ENCODE results near the gene PMFBP1. TPM values are rescaled to one million over a fixed set of nuclear protein-coding genes. Genes with fewer than 3 reads are reported as not detected.

The PMFBP1 gene
- total and polyA plus RNA-seq, 4 donors = 0.66 to 2.5 (median 1.0) TPM; not detected in 1

DNA sequence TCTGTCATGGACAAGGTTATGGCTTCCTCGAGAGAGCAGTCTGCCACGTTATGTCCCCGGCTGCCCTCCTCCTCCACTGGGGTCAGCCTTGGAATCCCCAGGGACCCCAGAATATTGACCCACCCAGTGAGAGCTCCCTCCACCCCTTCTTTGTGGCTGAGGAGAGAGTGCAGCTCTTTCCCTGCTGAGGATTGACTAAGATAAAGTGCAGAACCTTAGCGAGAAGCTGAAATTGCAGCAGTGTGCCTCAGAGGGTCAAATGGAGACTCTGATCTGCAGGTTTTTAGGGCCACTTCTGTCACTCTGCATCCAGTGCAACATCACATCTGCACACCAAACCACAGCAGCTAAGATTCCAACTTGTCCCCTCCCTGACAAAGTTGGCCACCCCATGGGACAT is 25.6 kb upstream of the PMFBP1 start:
- Histone ChIP-seq H3K27ac (ENCODE audit: low read depth in 1 of 2, low read length in 2 of 2) (no peak overlapping the region), H3K4me3 (ENCODE audit: low read length in 2 of 2) (no peak overlapping the region), H3K4me1 (ENCODE audit: control insufficient read depth in 1 of 2, insufficient read depth in 2 of 2, low read length in 2 of 2) (no peaks in the 10 kb centered on the region), H3K9me3 (ENCODE audit: control insufficient read depth, low read length) (no peaks in the 10 kb centered on the region), H3K36me3 (ENCODE audit: control insufficient read depth in 1 of 2, insufficient read depth in 2 of 2, low read length in 1 of 2) (no peaks in the 10 kb centered on the region), H3K27me3 (ENCODE audit: control insufficient read depth in 1 of 2, insufficient read depth in 2 of 2, low read length in 1 of 2) (peaks cover 0 to 1% of the 10 kb centered on the region in 2 donors)
- DNase-seq (no peak), ATAC-seq (ENCODE audit: low FRiP score) (no peak)
- WGBS, 2 donors = 34 to 39% methylated on average over 4 of the region's 4 CpGs
- intact Hi-C loops (cut with DNase I) = no loop called here

DNA sequence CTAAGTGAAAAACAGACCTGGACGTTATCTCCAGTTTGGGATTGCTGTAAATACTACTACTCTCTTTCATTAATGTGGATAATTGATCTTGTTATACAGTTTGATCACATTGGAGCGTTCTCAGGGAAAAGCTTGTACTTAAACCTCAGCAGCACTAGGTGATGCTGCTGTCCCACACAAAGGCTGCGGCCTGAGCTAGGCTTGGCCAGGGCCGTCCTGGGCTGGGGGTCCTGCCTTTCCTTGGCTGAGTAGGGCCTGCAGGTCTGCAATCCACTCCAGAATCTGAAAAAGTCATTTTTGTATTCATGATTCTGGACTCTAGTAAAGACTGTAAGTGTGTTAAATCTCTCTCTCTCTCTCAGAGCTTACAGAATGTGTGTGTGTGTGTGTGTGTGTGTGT is 23.7 kb upstream of the PMFBP1 start:
- 70 to 71% methylated on average over 4 of the region's 4 CpGs for WGBS, 2 donors
- intact Hi-C loops (cut with DNase I) = no loop called here
- Histone ChIP-seq H3K27ac (ENCODE audit: low read depth in 1 of 2, low read length in 2 of 2) (no peak overlapping the region), H3K4me3 (ENCODE audit: low read length in 2 of 2) (no peak overlapping the region), H3K9me3 (ENCODE audit: control insufficient read depth, low read length) (no peaks in the 10 kb centered on the region), H3K27me3 (ENCODE audit: control insufficient read depth in 1 of 2, insufficient read depth in 2 of 2, low read length in 1 of 2) (peaks cover 0 to 1% of the 10 kb centered on the region in 2 donors), H3K36me3 (ENCODE audit: control insufficient read depth in 1 of 2, insufficient read depth in 2 of 2, low read length in 1 of 2) (no peaks in the 10 kb centered on the region), H3K4me1 (ENCODE audit: control insufficient read depth in 1 of 2, insufficient read depth in 2 of 2, low read length in 2 of 2) (no peaks in the 10 kb centered on the region)
- no peak for ATAC-seq (ENCODE audit: low FRiP score)
- no peak for DNase-seq

DNA sequence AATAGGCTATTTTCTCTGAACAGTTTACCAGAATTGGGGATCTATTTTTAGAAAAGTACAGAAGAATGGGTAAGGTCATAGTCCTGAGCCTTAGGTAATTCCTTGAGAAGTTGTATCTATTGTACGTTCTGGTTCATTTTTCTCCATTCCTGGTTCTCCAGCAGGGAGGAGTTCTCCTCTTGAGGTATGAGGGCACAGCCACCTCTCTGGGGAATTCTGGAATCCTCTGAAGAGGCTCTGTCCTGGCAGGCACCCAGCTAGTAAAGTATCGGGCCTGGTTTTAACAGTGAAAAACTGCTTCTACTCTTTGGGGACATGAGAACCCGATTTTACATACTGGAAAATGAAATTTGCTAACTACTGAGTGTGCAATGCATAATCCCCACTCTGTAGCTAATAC is 19.6 kb upstream of the PMFBP1 start:
- Histone ChIP-seq H3K4me3 (ENCODE audit: low read length in 2 of 2) (no peak overlapping the region), H3K36me3 (ENCODE audit: control insufficient read depth in 1 of 2, insufficient read depth in 2 of 2, low read length in 1 of 2) (no peaks in the 10 kb centered on the region), H3K4me1 (ENCODE audit: control insufficient read depth in 1 of 2, insufficient read depth in 2 of 2, low read length in 2 of 2) (no peaks in the 10 kb centered on the region), H3K9me3 (ENCODE audit: control insufficient read depth, low read length) (peaks cover 2% of the 10 kb centered on the region), H3K27ac (ENCODE audit: low read depth in 1 of 2, low read length in 2 of 2) (no peak overlapping the region), H3K27me3 (ENCODE audit: control insufficient read depth in 1 of 2, insufficient read depth in 2 of 2, low read length in 1 of 2) (no peaks in the 10 kb centered on the region)
- WGBS, 2 donors = 41 to 56% methylated on average over 3 of the region's 3 CpGs
- ATAC-seq (ENCODE audit: low FRiP score) (no peak), DNase-seq (no peak)
- intact Hi-C loops (cut with DNase I) = no loop called here

DNA sequence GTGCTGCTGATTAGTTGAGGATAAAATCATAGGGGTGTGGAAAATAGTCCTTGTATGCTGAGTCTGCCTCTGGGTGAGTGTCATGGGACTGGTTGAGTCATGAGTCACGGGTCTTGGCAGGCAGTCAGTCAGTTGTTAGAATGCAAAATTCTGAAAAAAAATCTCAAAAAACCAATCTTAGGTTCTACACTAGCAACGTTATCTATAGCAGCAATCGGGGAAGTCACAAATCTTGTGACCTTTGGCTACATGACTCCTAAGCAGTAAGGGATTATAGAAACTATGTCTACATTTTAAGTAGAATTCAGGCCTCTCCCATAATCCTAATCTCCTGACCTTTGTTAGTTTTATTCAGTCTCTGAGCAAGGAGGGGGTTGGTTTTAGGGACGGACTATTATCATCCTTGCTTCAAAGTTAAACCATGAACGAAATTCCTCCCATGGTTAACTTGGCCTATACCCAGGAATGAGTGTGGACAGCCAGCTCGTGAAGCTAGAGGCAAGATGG is 18.0 kb upstream of the PMFBP1 start:
- Histone ChIP-seq H3K9me3 (ENCODE audit: control insufficient read depth, low read length) (peaks cover 3% of the 10 kb centered on the region), H3K4me3 (ENCODE audit: low read length in 2 of 2) (no peak overlapping the region), H3K27me3 (ENCODE audit: control insufficient read depth in 1 of 2, insufficient read depth in 2 of 2, low read length in 1 of 2) (no peaks in the 10 kb centered on the region), H3K36me3 (ENCODE audit: control insufficient read depth in 1 of 2, insufficient read depth in 2 of 2, low read length in 1 of 2) (no peaks in the 10 kb centered on the region), H3K27ac (ENCODE audit: low read depth in 1 of 2, low read length in 2 of 2) (peak overlapping the region in 1 of 2 donors; percentile 30), H3K4me1 (ENCODE audit: control insufficient read depth in 1 of 2, insufficient read depth in 2 of 2, low read length in 2 of 2) (no peaks in the 10 kb centered on the region)
- peak; percentile 74 to 85 for DNase-seq
- WGBS, 2 donors = 16 to 18% methylated on average over 6 of the region's 6 CpGs
- ATAC-seq (ENCODE audit: low FRiP score) = peak; percentile 64
- intact Hi-C loops (cut with DNase I) = no loop called here

DNA sequence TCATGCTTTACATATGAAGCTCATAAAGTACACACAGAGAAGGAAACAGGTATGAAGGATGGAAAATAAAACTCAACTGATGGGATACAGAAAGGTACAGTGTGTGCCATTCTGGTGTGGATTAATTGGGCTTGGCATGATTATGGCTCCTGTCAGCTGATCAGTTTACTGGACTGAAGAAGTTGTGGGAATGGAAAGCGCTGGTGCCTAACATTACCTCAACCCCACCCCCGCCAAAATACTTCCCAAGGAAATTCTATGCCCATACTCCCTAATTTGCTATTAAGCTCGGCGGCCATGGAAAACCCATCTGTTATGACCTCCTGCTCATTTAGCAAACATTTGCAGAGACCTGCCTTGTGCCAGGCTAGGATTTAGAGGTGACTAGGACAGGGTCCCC is 16.6 kb upstream of the PMFBP1 start:
- ATAC-seq (ENCODE audit: low FRiP score) (no peak), DNase-seq (no peak)
- Histone ChIP-seq H3K27me3 (ENCODE audit: control insufficient read depth in 1 of 2, insufficient read depth in 2 of 2, low read length in 1 of 2) (no peaks in the 10 kb centered on the region), H3K4me3 (ENCODE audit: low read length in 2 of 2) (no peak overlapping the region), H3K4me1 (ENCODE audit: control insufficient read depth in 1 of 2, insufficient read depth in 2 of 2, low read length in 2 of 2) (no peaks in the 10 kb centered on the region), H3K27ac (ENCODE audit: low read depth in 1 of 2, low read length in 2 of 2) (no peak overlapping the region), H3K9me3 (ENCODE audit: control insufficient read depth, low read length) (peaks cover 3% of the 10 kb centered on the region), H3K36me3 (ENCODE audit: control insufficient read depth in 1 of 2, insufficient read depth in 2 of 2, low read length in 1 of 2) (no peaks in the 10 kb centered on the region)
- 95 to 96% methylated on average over 4 of the region's 4 CpGs for WGBS, 2 donors
- intact Hi-C loops (cut with DNase I) = no loop called here

DNA sequence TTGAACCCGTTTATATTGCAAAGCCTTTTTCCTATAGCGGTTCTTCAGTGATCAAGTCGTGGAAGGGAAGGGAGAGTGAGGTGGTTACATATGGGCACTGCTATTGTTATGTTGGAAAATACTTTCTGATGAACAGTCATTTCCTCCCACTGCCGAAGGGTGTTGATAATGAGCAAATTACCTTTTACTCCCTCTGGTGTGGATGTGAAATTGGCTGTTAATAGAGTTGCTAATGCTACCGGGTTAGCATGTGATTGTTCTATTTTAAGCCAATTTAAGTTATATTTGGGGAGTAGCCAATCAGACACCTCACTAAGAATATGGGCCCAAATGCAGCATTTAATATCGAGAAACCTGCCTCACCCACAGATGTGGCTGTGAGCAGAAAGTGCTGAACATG is 15.6 kb upstream of the PMFBP1 start:
- H3K36me3 ChIP-seq (ENCODE audit: control insufficient read depth in 1 of 2, insufficient read depth in 2 of 2, low read length in 1 of 2) = no peaks in the 10 kb centered on the region

DNA sequence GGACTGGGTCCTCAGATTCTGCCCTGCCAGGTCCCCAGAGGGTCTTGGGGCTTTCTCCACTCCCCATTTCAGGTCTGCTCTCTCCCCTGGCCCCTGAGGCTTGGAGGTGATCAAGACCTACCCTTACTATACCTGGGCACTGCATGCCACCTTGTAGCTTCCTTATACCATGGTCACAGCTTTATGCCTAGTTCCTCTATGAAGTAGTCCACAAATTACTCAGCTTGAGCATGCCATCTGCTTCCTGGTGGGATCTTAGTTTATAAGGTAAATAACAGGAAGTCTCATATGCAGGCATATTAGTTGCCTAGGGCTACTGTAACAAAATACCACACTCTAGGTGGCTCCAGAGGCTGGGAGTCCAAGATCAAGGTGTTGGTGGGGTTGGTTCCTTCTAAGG is 11.0 kb upstream of the PMFBP1 start:
- H3K4me3 ChIP-seq (ENCODE audit: low read length in 2 of 2) = no peak overlapping the region
- no peak for DNase-seq
- H3K36me3 ChIP-seq (ENCODE audit: control insufficient read depth in 1 of 2, insufficient read depth in 2 of 2, low read length in 1 of 2) = no peaks in the 10 kb centered on the region
- no peak overlapping the region for H3K27ac ChIP-seq (ENCODE audit: low read depth in 1 of 2, low read length in 2 of 2)
- no peaks in the 10 kb centered on the region for H3K27me3 ChIP-seq (ENCODE audit: control insufficient read depth in 1 of 2, insufficient read depth in 2 of 2, low read length in 1 of 2)
- intact Hi-C loops (cut with DNase I) = no loop called here
- peaks cover 1% of the 10 kb centered on the region for H3K9me3 ChIP-seq (ENCODE audit: control insufficient read depth, low read length)
- no peaks in the 10 kb centered on the region for H3K4me1 ChIP-seq (ENCODE audit: control insufficient read depth in 1 of 2, insufficient read depth in 2 of 2, low read length in 2 of 2)
- no peak for ATAC-seq (ENCODE audit: low FRiP score)

More for the DNA sequence above, 15.6 kb upstream of the PMFBP1 start:
- Histone ChIP-seq H3K9me3 (ENCODE audit: control insufficient read depth, low read length) (peaks cover 3% of the 10 kb centered on the region), H3K27me3 (ENCODE audit: control insufficient read depth in 1 of 2, insufficient read depth in 2 of 2, low read length in 1 of 2) (no peaks in the 10 kb centered on the region), H3K27ac (ENCODE audit: low read depth in 1 of 2, low read length in 2 of 2) (no peak overlapping the region), H3K4me3 (ENCODE audit: low read length in 2 of 2) (no peak overlapping the region), H3K4me1 (ENCODE audit: control insufficient read depth in 1 of 2, insufficient read depth in 2 of 2, low read length in 2 of 2) (no peaks in the 10 kb centered on the region)
- ATAC-seq (ENCODE audit: low FRiP score) (no peak), DNase-seq (no peak)
- 47 to 55% methylated on average over 6 of the region's 6 CpGs for WGBS, 2 donors
- intact Hi-C loops (cut with DNase I) = no loop called here

DNA sequence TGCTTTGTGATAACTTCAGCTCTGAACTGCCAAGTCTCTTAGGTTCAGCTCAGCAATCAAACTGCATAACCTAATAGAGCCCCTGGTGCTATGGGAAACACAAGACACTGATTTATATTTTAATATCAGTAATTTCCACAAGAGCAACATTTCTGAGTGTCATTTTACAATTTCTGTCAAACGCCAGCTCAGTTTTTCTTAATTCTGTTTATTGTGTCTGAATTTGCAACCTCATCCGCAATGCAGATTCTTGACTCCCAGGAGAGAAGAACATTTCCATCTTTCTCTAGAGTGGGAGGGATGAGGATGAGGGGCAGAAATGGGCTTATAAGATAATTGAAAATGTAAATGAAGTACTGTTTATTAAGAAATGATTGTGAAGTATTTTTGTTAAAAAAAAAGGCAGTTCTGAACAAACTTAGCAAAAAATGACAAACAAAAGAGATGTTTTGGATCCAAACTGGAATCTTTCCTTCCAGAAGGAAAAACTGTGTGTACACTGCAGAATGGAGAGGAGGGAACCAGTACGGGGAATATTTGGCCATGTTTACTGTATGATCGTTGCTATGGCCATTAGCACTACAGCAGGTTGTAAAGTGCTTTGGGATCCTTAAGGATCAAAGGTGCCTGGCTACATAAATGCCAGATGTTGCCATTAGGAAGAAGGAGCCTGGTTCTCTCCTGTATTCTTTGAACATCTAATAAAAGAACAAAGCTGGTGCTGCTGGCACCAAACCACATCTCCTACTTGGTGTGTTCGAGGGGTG is 7.4 kb upstream of the PMFBP1 start:
- intact Hi-C loops (cut with DNase I) = no loop called here
- ATAC-seq (ENCODE audit: low FRiP score) = no peak
- DNase-seq = no peak

DNA sequence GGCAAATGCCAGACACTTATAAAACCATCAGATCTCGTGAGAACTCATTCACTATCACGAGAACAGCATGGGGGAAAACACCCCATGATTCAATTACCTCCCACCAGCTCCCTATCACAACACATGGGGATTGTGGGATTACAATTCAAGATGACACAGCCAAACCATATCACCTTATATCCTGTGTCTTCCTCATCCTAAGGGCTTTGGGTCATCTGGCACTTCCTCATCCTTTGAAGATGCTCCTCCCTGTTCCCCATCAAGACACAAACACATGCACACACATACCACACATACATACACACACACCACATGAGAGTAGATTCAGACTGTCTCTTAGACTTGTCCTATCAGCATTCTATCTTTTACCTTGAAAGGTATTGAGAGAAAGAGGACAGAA is 2.8 kb upstream of the PMFBP1 start:
- Histone ChIP-seq H3K4me1 (ENCODE audit: control insufficient read depth in 1 of 2, insufficient read depth in 2 of 2, low read length in 2 of 2) (no peaks in the 10 kb centered on the region), H3K36me3 (ENCODE audit: control insufficient read depth in 1 of 2, insufficient read depth in 2 of 2, low read length in 1 of 2) (no peaks in the 10 kb centered on the region), H3K9me3 (ENCODE audit: control insufficient read depth, low read length) (peaks cover 2% of the 10 kb centered on the region), H3K27me3 (ENCODE audit: control insufficient read depth in 1 of 2, insufficient read depth in 2 of 2, low read length in 1 of 2) (no peaks in the 10 kb centered on the region), H3K27ac (ENCODE audit: low read depth in 1 of 2, low read length in 2 of 2) (no peak overlapping the region), H3K4me3 (ENCODE audit: low read length in 2 of 2) (no peak overlapping the region)
- 78 to 92% methylated on average over 2 of the region's 2 CpGs for WGBS, 2 donors
- intact Hi-C loops (cut with DNase I) = no loop called here
- ATAC-seq (ENCODE audit: low FRiP score) = no peak
- DNase-seq = no peak

More for the DNA sequence above, 7.4 kb upstream of the PMFBP1 start:
- WGBS, 2 donors = 30 to 37% methylated on average over 5 of the region's 5 CpGs
- Histone ChIP-seq H3K27ac (ENCODE audit: low read depth in 1 of 2, low read length in 2 of 2) (no peak overlapping the region), H3K36me3 (ENCODE audit: control insufficient read depth in 1 of 2, insufficient read depth in 2 of 2, low read length in 1 of 2) (no peaks in the 10 kb centered on the region), H3K4me3 (ENCODE audit: low read length in 2 of 2) (no peak overlapping the region), H3K4me1 (ENCODE audit: control insufficient read depth in 1 of 2, insufficient read depth in 2 of 2, low read length in 2 of 2) (no peaks in the 10 kb centered on the region), H3K27me3 (ENCODE audit: control insufficient read depth in 1 of 2, insufficient read depth in 2 of 2, low read length in 1 of 2) (no peaks in the 10 kb centered on the region), H3K9me3 (ENCODE audit: control insufficient read depth, low read length) (peaks cover 2% of the 10 kb centered on the region)
